Sigmoid colon (tissue), 4 donors: ENCODE results near the gene EPOP.

Source experiments
- EP300 ChIP-seq, 4 donors: sonication (generic); formaldehyde crosslinking; IDR thresholded peaks; one replicate each; pipeline ENCODE4 v1.6.1; 2017; ENCODE audit warnings: antibody characterized with exemption in 4 of 4
- POLR2A ChIP-seq, 2 donors: fragments of 450-650 bp; IDR thresholded peaks; one replicate each; pipeline ENCODE4 v1.6.1; 2016; ENCODE audit warnings: antibody characterized with exemption in 2 of 2, mild to moderate bottlenecking in 2 of 2, moderate library complexity in 2 of 2
- TF ChIP-seq, protein P1 (sequence below), 4 experiments: fragments of 450-650 bp in 3 of 4; fragments of 200-600 bp in 1 of 4; IDR thresholded peaks; one replicate each; pipeline ENCODE4 v1.5.1; 2016 to 2019; ENCODE audit warnings: antibody characterized with exemption in 4 of 4, mild to moderate bottlenecking in 3 of 4, moderate library complexity in 2 of 4

DNA sequence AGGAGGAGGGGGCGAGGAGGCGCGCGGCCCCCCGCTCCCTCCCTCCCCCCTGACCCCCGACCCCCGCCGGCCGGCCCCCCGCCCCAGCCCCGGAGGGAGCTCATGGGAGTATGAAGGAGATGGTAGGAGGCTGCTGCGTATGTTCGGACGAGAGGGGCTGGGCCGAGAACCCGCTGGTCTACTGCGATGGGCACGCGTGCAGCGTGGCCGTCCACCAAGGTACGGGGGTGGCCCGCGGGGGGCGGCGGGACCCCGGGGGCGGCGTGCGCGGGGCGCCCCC, 30.7 kb upstream of the EPOP start:
- TF ChIP-seq POLR2A (IDR thresholded peaks at IDR 0.05) (no peak), EP300 (IDR thresholded peaks at IDR 0.05) (no peak)
- TF ChIP-seq, protein P1, sequence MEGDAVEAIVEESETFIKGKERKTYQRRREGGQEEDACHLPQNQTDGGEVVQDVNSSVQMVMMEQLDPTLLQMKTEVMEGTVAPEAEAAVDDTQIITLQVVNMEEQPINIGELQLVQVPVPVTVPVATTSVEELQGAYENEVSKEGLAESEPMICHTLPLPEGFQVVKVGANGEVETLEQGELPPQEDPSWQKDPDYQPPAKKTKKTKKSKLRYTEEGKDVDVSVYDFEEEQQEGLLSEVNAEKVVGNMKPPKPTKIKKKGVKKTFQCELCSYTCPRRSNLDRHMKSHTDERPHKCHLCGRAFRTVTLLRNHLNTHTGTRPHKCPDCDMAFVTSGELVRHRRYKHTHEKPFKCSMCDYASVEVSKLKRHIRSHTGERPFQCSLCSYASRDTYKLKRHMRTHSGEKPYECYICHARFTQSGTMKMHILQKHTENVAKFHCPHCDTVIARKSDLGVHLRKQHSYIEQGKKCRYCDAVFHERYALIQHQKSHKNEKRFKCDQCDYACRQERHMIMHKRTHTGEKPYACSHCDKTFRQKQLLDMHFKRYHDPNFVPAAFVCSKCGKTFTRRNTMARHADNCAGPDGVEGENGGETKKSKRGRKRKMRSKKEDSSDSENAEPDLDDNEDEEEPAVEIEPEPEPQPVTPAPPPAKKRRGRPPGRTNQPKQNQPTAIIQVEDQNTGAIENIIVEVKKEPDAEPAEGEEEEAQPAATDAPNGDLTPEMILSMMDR (IDR thresholded peaks at IDR 0.05) = no peak
